HL-60 (cell line): ENCODE data around the gene ATP6V1C2.

ENCODE experiments used
- DNase-seq, 2 experiments: peaks; one replicate each; pipeline ENCODE4 v3.0.0-alpha.2; 2010 to 2020; ENCODE audit warnings: low read depth in 1 of 2, low spot score in 1 of 2
- H3K27ac ChIP-seq: fragments of 250-450 bp; sonication (Bioruptor Pico); replicated peaks from 2 replicates; pipeline ENCODE4 v1.5.1; 2020; ENCODE audit warnings: mild to moderate bottlenecking, moderate library complexity
- H3K27me3 ChIP-seq: fragments of 250-450 bp; sonication (Bioruptor Pico); 2 replicates; pipeline ENCODE4 v1.5.1; 2021; ENCODE audit warnings: mild to moderate bottlenecking, moderate library complexity; ENCODE audit not compliant: insufficient read depth, poor library complexity, severe bottlenecking
- H3K4me3 ChIP-seq: replicated peaks from 2 replicates; pipeline ENCODE4 v1.5.1; 2011; ENCODE audit warnings: mild to moderate bottlenecking, control low read depth, low read length; ENCODE audit not compliant: insufficient read depth
- CTCF ChIP-seq: IDR thresholded peaks from one replicate; pipeline ENCODE4 v1.5.1; 2011; ENCODE audit warnings: low read length, control low read depth, inconsistent platforms; ENCODE audit not compliant: insufficient read depth
- GABPA ChIP-seq: IDR thresholded peaks from 2 replicates; pipeline ENCODE4 v1.6.1; 2012; ENCODE audit warnings: low read depth
- POLR2AphosphoS5 ChIP-seq: IDR thresholded peaks from 2 replicates; pipeline ENCODE4 v1.6.1; 2012; ENCODE audit warnings: low read depth
- REST ChIP-seq: IDR thresholded peaks from 2 replicates; pipeline ENCODE4 v1.6.1; 2012; ENCODE audit warnings: low read depth; ENCODE audit not compliant: insufficient replicate concordance
- SPI1 ChIP-seq: IDR thresholded peaks from 2 replicates; pipeline ENCODE4 v1.6.1; 2012; ENCODE audit warnings: low read depth, mild to moderate bottlenecking, borderline replicate concordance

ATP6V1C2 gene

DNA sequence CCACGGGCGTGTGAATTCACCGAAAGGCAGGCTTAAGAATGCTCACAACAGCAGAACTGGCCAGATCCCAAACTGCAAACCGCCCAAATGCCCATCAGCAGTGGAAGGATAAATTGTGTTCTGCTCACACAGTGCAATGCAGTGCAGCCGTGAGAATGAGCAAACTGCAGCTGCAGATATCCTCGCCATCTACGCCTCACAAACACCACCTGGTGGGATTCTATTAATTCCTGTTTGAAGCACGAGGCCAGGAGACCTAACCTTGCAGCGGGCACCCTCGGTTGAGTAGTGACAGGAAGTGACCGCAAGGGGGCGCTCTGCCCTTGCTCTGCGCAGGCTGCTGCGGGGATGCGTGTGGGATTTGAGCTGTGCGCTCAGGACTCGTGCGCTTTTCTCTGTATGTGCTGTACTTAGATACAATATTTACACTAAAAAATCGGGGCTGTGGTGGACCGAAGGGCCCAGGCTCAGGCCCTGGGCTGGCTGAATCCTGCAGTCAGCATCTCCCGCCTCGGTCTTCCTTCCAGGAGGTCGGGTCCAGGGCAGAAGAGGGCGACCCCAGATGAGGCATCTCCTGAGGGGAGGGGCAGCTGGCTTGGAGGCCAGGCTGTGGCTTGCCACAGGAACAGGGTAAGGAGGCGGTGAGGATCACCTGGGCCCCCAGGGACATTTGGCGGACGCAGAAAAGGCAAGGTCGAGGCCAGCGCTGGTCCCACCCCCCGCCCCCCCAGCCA is 110.9 kb downstream of the ATP6V1C2 start:
- TF ChIP-seq GABPA (no peak), SPI1 (no peak), CTCF (peak; percentile 92), POLR2AphosphoS5 (no peak), REST (no peak)
- DNase-seq: peak; percentile 61 to 80

DNA sequence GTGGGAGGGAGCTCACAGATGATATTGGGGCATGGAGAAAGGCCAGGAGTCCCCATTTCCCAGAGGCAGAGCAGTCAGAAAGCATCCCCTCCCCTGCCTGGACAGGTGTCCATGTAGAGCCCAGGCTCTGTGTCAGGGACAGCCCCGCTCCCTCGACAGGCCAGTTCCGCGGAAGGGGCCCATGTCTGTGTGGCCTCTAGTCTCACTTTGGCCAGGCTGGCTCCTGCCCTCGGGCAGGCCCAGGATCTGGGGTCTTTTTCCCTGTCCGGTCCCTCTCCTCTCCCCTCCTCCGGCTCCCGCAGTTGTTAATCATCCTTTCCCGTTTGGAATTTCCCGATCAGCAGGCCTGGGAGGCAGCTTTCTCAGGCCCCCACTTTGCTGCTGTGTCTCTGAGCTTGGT is 111.6 kb downstream of the ATP6V1C2 start:
- Histone ChIP-seq H3K4me3 (no peak overlapping the region), H3K27me3 (peaks cover 8% of the 10 kb centered on the region), H3K27ac (no peak overlapping the region)
- TF ChIP-seq POLR2AphosphoS5: no peak
- no peak for TF ChIP-seq GABPA
- no peak for TF ChIP-seq CTCF
- TF ChIP-seq REST: no peak
- no peak for TF ChIP-seq SPI1
- no peak for DNase-seq

More for the DNA sequence above, 110.9 kb downstream of the ATP6V1C2 start:
- Histone ChIP-seq H3K27ac (no peak overlapping the region), H3K4me3 (no peak overlapping the region), H3K27me3 (peaks cover 9% of the 10 kb centered on the region)

GRCh38 chr2:10834068-10834655 is 112.7 kb downstream of the ATP6V1C2 start:
- Histone ChIP-seq H3K4me3 (no peak overlapping the region), H3K27me3 (peaks cover 7% of the 10 kb centered on the region), H3K27ac (no peak overlapping the region)
- TF ChIP-seq POLR2AphosphoS5: no peak
- TF ChIP-seq SPI1: no peak
- TF ChIP-seq GABPA: no peak
- no peak for TF ChIP-seq CTCF
- TF ChIP-seq REST: no peak
- DNase-seq: no peak
